TTC549 (cell line): Measurements from ENCODE around the gene PTH2.
"Not testable (repeated sequence)": the region's sequence is repeated elsewhere in the genome, so short reads cannot be mapped to it uniquely, and the experiment has no call there.

Experiments
- FAIRE-seq: peaks from 2 replicates; lab custom pipeline; 2012; peaks lifted over from hg19 to GRCh38; lab: Jason Lieb, UNC

Gene PTH2

DNA sequence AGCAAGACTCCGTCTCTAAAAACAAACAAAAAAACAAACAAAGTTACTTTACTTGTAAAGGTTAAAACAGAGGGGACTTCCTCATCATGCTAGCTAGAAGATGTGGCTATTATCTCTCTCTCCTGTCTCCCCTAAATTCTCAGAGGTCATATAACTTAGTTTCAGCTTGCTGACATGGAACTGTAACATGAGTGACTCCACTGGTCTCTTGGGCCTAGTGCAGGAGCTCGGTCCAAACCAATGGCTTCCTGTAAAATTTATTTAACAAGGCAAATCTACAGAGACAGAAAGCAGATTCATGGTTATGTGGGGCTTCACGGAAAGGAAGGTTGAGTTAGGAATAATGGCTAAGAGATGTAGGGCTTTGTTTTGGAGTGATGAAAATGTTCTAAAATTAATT is 44.7 kb downstream of the PTH2 start:
- FAIRE-seq: no peak

DNA sequence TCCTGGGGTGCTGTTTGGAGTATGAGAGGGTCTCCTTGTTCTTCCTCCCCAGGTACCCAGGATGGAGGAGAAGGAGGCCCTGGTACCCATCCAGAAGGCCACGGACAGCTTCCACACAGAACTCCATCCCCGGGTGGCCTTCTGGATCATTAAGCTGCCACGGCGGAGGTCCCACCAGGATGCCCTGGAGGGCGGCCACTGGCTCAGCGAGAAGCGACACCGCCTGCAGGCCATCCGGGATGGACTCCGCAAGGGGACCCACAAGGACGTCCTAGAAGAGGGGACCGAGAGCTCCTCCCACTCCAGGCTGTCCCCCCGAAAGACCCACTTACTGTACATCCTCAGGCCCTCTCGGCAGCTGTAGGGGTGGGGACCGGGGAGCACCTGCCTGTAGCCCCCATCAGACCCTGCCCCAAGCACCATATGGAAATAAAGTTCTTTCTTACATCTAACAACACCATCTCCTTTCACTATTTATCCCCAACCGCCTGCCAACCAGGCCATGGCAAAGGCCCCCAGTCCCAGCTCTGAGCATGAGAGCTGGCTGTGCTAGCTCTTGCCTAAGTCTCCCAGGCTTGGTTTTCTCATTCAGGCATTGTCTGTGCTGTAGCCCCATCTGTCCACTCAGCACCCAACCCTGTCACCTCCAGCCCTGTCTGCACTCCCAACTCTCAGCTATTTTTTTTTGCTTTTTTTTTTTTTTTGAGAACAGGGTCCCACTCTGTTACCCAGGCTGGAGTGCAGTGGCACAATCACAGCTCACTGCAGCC is 48.4 kb downstream of the PTH2 start:
- FAIRE-seq: no peak

DNA sequence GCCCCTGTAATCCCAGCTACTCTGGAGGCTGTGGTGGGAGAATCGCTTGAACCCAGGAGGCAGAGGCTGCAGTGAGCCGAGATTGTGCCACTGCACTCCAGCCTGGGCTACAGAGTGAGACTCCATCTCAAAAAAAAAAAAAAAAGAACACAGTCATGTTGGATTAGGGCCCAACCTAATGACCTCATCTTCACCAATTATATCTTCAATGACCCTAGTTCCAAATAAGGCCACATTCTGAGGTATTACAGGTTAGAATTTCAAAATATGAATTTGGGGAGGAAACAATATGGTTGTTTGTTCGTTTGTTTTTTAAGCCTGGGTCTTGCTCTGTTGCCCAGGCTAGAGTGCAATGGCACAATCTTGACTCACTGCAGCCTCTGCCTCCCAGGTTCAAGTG is 50.1 kb downstream of the PTH2 start:
- FAIRE-seq: not testable (repeated sequence)
